Kidney (tissue), 14 donors: ENCODE data around the gene SPRR4. TPM values are rescaled to one million over a fixed set of nuclear protein-coding genes. Genes with fewer than 3 reads are reported as not detected.

Experiments used
- DNase-seq, 5 donors: peaks; one replicate each; pipeline ENCODE4 v3.0.0-alpha.2; 2013 to 2020
- FAIRE-seq: peaks from 2 replicates; lab custom pipeline; 2012; peaks lifted over from hg19 to GRCh38; lab: Jason Lieb, UNC
- H3K27ac ChIP-seq, 2 donors: one replicate each; pipeline ENCODE4 v1.7.0; 2013; ENCODE audit warnings: low read depth in 2 of 2, low read length in 2 of 2, inconsistent platforms in 1 of 2
- H3K27me3 ChIP-seq: one replicate; pipeline ENCODE4 v1.7.1; 2013; ENCODE audit warnings: low read length, inconsistent platforms; ENCODE audit not compliant: control insufficient read depth, insufficient read depth
- H3K36me3 ChIP-seq, 3 donors: one replicate each; pipeline versions ENCODE4 v1.7.0 to v1.7.1; 2013; ENCODE audit warnings: low read length in 3 of 3, control low read depth in 1 of 3, inconsistent platforms in 1 of 3; ENCODE audit not compliant: insufficient read depth in 3 of 3, control insufficient read depth in 2 of 3
- H3K4me1 ChIP-seq, 3 donors: one replicate each; pipeline versions ENCODE4 v1.7.0 to v1.7.1; 2013; ENCODE audit warnings: low read length in 3 of 3, inconsistent platforms in 1 of 3, low read depth in 1 of 3; ENCODE audit not compliant: control insufficient read depth in 2 of 3, insufficient read depth in 2 of 3
- H3K4me3 ChIP-seq, 3 donors: one replicate each; pipeline versions ENCODE4 v1.7.0 to v1.8.1; 2013; ENCODE audit warnings: low read length in 3 of 3, control low read depth in 1 of 3, inconsistent platforms in 1 of 3
- H3K9ac ChIP-seq, 3 donors: one replicate each; pipeline versions ENCODE4 v1.7.0 to v1.7.1; 2013; ENCODE audit warnings: low read length in 3 of 3, control low read depth in 1 of 3, inconsistent platforms in 1 of 3
- H3K9me3 ChIP-seq, 3 donors: one replicate each; pipeline versions ENCODE4 v1.7.0 to v1.7.1; 2013; ENCODE audit warnings: low read length in 3 of 3, control low read depth in 1 of 3, inconsistent platforms in 1 of 3; ENCODE audit not compliant: control insufficient read depth in 2 of 3, insufficient read depth in 1 of 3
- intact Hi-C: fragments of 100-400 bp; cut with DNase I; formaldehyde crosslinking; loops from one replicate; pipeline ENCODE4 v1.11.1; 2022
- polyA plus RNA-seq: library from polyadenylated mRNA; stranded (reverse); fragments of 350-450 nt; fragmentation: Illumina TruSeq; extraction: RNeasy Lipid Tissue Mini Kit (QIAGEN cat#74804); gene quantifications from one replicate; pipeline ENCODE4 v1.2.3, GENCODE V29; 2014; ENCODE audit warnings: low read depth, low replicate concordance; ENCODE audit not compliant: insufficient read depth
- total RNA-seq: library from RNA; stranded (reverse); fragmentation: NEBNext Ultra II Directional; extraction: Animal tissue kit (Norgen Biotek cat#: 25700); gene quantifications from one replicate; pipeline ENCODE4 v1.2.1, GENCODE V29; 2021
- TF ChIP-seq, protein P1 (sequence below): IDR thresholded peaks from 3 replicates; pipeline ENCODE4 v1.5.1; 2012; ENCODE audit warnings: mild to moderate bottlenecking, moderate library complexity, borderline replicate concordance; ENCODE audit not compliant: insufficient read depth; ENCODE audit errors: extremely low read depth
- donor health status: control.
- donor health status: control.
- donor health status: control.
- donor health status: control.
- donor health status: control.
- donor health status: DM: yes; HTN: yes; CAD: no.
- donor health status: Normal renal cell carcinoma (clear cell type).

SPRR4 gene
- total and polyA plus RNA-seq, 2 donors from 2014 or later = not detected

- no peak overlapping the region for H3K4me3 ChIP-seq
- TF ChIP-seq, protein P1, sequence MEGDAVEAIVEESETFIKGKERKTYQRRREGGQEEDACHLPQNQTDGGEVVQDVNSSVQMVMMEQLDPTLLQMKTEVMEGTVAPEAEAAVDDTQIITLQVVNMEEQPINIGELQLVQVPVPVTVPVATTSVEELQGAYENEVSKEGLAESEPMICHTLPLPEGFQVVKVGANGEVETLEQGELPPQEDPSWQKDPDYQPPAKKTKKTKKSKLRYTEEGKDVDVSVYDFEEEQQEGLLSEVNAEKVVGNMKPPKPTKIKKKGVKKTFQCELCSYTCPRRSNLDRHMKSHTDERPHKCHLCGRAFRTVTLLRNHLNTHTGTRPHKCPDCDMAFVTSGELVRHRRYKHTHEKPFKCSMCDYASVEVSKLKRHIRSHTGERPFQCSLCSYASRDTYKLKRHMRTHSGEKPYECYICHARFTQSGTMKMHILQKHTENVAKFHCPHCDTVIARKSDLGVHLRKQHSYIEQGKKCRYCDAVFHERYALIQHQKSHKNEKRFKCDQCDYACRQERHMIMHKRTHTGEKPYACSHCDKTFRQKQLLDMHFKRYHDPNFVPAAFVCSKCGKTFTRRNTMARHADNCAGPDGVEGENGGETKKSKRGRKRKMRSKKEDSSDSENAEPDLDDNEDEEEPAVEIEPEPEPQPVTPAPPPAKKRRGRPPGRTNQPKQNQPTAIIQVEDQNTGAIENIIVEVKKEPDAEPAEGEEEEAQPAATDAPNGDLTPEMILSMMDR = no peak
- no peaks in the 10 kb centered on the region for H3K27me3 ChIP-seq
- no peaks in the 10 kb centered on the region for H3K36me3 ChIP-seq
- H3K4me1 ChIP-seq = peaks cover 0 to 3% (median 0%) of the 10 kb centered on the region in 3 donors
- intact Hi-C loops = no loop called here
- H3K9me3 ChIP-seq = no peaks in the 10 kb centered on the region
- no peak for FAIRE-seq
- peak in 1 of 5 donors; percentile 23 for DNase-seq
- H3K27ac ChIP-seq = no peak overlapping the region
- H3K9ac ChIP-seq = no peak overlapping the region
These were observed 10.9 kb downstream of the SPRR4 start for GRCh38 chr1:152981146-152981871.

- no peak for FAIRE-seq
- H3K4me3 ChIP-seq = no peak overlapping the region
- no peaks in the 10 kb centered on the region for H3K36me3 ChIP-seq
- no peaks in the 10 kb centered on the region for H3K9me3 ChIP-seq
- H3K4me1 ChIP-seq = peaks cover 0 to 3% (median 0%) of the 10 kb centered on the region in 3 donors
- H3K27ac ChIP-seq = no peak overlapping the region
- TF ChIP-seq, protein P1 = no peak
- no peak for DNase-seq
- H3K27me3 ChIP-seq = no peaks in the 10 kb centered on the region
- H3K9ac ChIP-seq = no peak overlapping the region
- intact Hi-C loops = no loop called here
These were observed 11.6 kb downstream of the SPRR4 start for GRCh38 chr1:152982076-152982475.

DNA sequence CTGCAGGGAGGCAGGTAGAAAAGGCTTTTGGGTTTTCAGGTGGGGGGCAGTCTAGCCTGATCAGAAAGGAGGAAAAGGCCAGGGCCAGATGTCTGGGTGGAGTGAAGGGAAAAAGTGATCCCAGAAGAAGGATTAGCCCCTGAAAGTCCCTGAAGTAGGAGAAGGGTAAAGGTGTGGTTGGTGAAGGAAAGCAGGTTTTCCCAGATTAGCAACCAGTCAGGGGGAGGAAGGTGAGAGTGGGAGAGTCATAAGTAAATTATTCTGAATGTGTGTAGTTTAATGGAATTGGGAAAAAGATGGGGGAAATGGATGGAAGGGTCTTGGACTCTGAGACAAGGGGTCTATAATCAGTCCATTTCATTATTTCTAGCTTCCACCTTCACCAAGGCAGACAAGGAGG lies 12.8 kb downstream of the SPRR4 start:
- intact Hi-C loops = no loop called here
- Histone ChIP-seq H3K27me3 (no peaks in the 10 kb centered on the region), H3K27ac (no peak overlapping the region), H3K9ac (no peak overlapping the region), H3K9me3 (peaks cover 0 to 1% (median 0%) of the 10 kb centered on the region in 3 donors), H3K36me3 (no peaks in the 10 kb centered on the region), H3K4me3 (no peak overlapping the region), H3K4me1 (peaks cover 0 to 3% (median 0%) of the 10 kb centered on the region in 3 donors)
- FAIRE-seq (no peak), DNase-seq (no peak)
- TF ChIP-seq, protein P1 = no peak
